Liver (tissue), 3 donors: ENCODE measurements around the gene PPT2.

Source experiments
- EGR1 ChIP-seq, 2 donors: IDR thresholded peaks; 2 replicates each; pipeline ENCODE4 v1.6.1; 2016 to 2018; ENCODE audit warnings: antibody characterized with exemption in 2 of 2, low read depth in 2 of 2
- RAD21 ChIP-seq, 2 donors: IDR thresholded peaks; 2 replicates each; pipeline ENCODE4 v1.6.1; 2016; ENCODE audit warnings: antibody characterized with exemption in 2 of 2, mild to moderate bottlenecking in 2 of 2
- SP1 ChIP-seq: IDR thresholded peaks from 2 replicates; pipeline ENCODE4 v1.6.1; 2018; ENCODE audit warnings: antibody characterized with exemption, mild to moderate bottlenecking
- YY1 ChIP-seq: IDR thresholded peaks from 2 replicates; pipeline ENCODE4 v1.6.1; 2016; ENCODE audit warnings: antibody characterized with exemption, mild to moderate bottlenecking
- TF ChIP-seq, protein P1 (sequence below): fragments of 150-350 bp; IDR thresholded peaks from 2 replicates; pipeline ENCODE4 v1.5.1; 2017; ENCODE audit warnings: improper control_type of control experiment, low read depth, low read length; ENCODE audit not compliant: missing input control
- donor health status: healthy.
- donor health status: healthy.

DNA sequence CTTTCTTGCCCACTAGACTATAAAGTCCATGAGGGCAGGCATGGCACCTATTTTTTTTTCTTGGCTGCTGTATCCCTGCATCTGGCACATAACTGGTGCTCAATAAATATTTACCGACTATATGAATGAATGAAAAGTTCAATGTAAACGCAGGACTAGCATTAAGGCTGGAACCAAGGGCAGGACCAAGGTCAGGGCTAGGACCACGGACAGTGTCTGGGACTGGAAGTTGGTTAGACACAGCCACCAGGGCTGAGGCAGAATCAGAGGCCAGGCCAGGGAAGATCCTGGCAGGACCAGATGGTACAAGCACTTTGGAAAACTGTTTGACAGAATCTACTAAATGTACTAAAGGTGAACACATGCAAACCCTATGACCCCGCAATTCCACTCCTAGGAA lies 48.5 kb upstream of the PPT2 start:
- TF ChIP-seq SP1 (no peak), EGR1 (IDR thresholded peaks at IDR 0.05; ENCODE audit: low read depth in 2 of 2) (no peak), YY1 (no peak), RAD21 (IDR thresholded peaks at IDR 0.05) (no peak)
- TF ChIP-seq, protein P1, sequence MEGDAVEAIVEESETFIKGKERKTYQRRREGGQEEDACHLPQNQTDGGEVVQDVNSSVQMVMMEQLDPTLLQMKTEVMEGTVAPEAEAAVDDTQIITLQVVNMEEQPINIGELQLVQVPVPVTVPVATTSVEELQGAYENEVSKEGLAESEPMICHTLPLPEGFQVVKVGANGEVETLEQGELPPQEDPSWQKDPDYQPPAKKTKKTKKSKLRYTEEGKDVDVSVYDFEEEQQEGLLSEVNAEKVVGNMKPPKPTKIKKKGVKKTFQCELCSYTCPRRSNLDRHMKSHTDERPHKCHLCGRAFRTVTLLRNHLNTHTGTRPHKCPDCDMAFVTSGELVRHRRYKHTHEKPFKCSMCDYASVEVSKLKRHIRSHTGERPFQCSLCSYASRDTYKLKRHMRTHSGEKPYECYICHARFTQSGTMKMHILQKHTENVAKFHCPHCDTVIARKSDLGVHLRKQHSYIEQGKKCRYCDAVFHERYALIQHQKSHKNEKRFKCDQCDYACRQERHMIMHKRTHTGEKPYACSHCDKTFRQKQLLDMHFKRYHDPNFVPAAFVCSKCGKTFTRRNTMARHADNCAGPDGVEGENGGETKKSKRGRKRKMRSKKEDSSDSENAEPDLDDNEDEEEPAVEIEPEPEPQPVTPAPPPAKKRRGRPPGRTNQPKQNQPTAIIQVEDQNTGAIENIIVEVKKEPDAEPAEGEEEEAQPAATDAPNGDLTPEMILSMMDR: no peak
